GM21723 (cell line): ENCODE measurements around the gene ABLIM1.

ENCODE experiments used
- ATAC-seq: cut with Tn5 transposase; IDR thresholded peaks from one replicate; pipeline ENCODE4 v1.9.1; 2021; ENCODE audit warnings: mild to moderate bottlenecking, moderate library complexity; ENCODE audit not compliant: unreplicated experiment

Gene ABLIM1

DNA sequence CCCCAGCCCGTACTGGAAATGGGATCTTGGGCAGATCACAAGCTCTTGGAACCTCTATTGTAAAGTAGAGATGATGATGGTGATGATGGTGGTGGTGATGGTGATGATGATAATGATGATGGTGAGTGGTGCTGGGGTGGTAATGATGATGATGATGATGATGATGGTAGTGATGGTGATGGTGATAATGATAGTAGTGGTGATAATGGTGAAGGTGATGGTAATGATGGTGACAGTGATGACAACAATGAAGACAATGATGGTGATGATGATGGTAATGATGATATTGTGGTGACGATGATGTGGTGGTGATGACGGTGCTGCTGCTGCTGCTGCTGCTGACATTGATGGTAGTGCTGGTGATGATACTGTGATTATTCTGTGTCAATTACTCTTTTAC is 162.8 kb downstream of the ABLIM1 start:
- no peak for ATAC-seq

DNA sequence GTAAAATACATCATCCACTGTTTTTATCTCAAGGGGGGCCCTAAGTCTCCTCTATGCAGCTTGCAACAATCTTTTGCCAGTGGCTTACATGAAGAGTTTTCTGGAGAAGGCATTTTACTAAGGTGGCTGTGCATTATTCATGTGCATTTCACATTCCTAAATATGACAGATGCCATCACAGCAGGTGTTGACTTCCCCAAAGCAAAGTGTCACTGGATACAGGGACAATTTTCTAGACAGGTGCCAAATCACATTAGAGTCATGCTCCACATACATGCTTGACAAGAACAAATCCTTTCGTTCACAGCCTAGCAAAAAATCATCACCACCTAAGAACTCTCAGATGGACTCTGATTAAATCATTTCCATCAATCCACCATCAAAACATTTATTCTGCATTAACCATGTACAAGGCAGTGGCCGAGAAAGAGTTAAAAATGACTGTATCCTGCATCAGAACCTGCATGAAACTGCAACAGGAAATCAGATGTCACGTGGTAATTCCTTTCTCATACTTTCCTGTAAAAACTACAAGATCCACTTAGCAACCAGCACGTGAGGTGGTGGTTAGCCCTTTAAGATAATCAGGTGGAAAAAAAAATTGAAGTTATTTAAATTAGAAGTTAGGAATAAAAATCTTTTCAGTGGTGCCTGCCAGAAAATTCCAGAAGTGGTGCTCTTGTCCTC is 165.6 kb downstream of the ABLIM1 start:
- no peak for ATAC-seq

DNA sequence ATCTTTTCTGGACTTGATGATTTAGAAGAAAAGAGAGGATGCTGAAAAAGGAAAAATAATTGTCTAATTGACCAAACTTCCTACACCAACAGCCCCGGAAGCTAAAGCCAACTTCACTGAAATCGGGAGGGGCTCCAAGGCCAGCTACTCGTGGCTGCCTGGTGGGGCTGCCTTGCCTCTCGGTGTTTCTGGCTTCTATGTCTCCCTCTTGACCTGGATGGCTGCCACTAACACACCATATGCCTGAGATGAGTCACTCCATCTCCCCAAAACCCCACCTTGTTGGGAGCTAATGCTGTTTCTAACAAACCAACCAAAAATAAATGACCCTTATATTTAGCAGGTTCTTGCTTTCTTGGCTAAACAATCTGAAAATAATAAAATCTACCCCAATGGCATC is 166.1 kb downstream of the ABLIM1 start:
- ATAC-seq: no peak

DNA sequence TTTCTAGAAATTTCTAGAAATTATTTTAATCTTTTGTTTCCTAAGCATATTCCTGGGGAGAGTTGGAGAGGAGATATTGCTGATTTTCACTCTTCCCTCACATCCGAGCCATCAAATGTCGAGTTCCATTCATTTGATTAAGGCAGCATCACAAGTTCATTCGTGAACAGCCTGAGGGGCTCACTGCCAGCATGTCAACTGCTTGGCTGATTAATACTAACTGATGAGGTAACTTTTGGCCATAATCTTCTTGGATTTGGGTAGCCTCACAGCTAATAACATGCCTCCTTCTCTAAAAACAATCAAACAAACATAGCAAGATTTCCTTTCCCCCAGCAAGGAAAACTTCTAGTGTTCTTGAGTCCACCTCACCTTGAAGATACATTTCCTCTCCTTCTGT is 166.7 kb downstream of the ABLIM1 start:
- no peak for ATAC-seq

DNA sequence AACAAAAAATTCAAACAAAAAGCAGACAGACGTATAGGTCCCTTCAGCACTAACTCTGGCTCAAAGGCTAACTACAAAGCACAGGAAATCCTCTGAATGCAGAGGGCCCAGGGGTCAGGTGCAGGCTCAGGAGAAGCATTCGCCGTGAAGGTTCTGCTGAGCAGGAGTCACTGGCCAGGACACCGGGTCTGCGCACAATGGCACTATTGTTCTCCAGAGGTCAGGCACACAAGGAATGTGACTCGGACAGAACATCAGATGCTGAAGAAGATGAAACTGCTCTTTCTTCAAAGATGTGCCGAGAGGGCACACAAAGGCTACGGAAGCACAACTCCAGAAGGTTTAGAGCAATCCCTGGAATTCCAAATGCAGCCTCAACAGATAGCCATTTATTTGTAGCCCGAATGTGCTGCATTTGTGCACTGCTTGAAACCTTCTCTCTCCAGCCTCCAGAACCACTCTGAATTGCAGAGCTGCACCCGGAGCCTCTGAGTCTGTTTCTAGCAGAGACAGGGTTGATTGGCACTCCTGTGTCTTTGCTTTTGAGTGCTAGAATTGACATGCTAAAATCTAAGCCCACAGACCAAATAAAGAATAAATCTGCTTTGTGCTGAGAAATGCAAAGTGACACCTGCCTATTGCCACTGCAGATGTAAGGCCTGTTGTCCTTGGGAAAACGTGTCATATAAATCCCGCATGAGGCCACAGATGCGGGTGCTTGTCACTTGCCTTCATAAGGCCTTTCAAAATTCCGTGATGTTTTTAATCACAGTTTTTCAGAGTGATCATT is 168.4 kb downstream of the ABLIM1 start:
- no peak for ATAC-seq

DNA sequence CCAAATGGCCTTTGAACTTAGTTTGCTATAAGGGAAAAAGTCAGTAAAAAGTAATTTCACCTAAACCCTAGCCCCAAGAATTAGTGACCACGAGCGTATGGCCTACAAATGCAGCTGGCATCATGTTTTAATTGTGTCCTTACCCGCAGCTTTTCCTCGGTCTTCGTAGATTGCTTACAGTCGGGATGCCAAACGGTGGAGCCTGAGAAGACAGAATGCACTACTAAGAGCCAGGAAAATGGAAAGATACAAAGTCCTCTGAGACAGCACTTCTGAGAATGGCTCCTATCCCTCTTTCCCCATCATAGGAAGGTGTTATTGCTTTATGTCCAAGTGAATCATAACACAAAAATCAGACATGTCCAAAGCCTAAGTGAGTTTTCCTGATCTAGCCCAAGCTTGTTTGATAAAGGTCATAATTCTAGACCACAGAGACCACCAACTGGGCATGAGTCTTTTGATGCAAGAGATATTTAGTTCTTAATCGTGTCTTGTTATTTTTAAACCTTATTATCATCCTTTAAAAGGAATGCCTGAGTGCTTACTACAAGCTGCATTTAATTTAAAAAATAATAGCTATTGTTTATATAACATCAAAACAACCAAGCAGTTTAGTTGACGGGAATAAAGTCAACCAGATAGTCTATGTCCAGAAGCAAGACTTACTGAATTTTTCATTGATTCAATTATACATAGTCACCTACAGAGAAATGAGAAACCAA is 170.1 kb downstream of the ABLIM1 start:
- ATAC-seq: no peak

DNA sequence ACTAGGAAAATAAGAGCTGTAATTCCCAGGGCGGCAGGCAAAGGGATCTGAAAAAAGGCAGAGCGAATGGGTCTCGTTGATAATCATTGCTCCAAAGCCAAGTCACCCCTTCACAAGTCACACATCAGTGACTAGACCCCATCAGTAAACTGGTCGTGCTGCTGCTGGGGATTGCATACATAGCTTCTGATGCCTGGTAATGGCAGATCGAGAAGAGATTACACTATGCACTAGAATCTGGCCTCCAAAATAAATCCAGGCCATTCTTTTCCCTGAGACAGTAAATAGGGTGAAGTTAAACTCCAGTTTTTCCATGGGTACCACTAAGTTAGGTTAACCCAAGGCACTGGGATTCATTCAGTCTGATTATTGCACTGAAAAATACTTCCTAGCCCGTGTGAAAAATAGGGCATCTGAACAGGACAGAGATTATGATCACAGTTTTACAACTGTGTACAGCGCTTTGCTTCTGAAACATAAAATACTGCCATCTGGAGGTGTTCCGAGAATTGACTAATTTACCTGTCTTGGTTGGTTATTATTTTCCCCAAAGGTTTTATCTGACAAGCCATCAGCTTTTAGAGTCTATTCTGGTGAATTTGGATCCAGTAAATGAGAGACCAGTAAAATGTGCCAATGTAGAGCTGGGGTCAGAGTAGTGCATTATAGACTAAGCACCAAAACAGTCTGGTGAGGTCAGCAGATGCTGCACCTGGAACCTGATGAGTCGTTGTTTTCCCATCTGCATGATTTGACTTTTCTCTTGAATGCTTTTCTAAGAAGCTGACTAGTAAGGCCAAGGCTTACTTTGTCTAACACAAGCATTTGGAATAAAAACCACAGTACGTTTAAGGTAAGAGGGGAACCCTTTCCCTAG is 170.9 kb downstream of the ABLIM1 start:
- no peak for ATAC-seq

DNA sequence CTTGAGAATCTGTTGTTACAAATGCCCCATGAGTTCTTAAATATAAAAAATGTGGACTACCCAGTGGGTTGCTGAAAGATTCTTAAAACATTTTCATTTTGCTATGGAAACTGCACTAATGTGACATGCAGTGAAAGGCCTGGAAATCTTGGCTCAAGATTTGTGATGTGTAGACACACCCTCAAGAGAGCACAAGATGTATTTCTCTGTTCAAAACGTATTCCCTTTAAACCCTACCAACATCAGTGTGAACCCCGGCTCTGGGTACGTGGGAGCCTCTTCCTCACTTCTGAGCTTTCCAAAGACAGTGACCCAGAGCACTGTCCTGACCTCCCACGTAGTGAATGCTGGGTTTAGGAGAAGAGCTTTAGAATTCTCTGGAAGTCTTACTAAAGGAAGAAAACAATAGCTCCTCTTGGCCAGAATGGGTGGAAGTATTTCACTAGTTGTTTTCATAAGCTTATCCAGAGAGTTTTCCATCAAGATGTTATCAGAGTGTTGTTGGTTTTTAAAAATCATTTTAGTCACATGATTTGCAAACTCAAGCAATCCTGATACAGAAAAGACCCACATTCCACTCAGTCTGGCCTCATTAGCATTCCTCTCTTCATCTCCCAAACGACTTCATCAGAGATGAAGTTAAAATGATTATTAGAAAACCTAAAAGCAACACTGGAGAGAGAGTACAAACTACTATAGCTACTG is 172.2 kb downstream of the ABLIM1 start:
- ATAC-seq: no peak

DNA sequence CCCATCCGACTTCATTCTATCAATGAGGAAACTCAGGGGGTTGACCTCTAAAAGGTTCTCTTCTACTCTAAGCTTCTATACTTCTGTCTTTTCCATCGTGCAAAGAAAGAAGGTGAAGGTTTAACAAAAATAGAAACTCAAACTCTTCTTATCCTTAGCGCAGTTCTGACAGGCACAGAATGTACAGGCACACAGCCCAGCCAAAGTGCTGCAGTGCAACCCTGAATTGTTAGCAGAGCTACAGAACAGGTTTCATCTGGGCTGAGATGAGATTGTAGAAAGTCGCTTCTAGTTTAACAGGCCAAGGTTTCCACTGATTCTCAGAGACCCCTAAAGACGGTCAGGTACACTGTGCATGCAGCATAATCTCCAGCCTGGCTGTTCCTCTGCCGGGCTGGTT is 174.5 kb downstream of the ABLIM1 start:
- ATAC-seq: no peak

DNA sequence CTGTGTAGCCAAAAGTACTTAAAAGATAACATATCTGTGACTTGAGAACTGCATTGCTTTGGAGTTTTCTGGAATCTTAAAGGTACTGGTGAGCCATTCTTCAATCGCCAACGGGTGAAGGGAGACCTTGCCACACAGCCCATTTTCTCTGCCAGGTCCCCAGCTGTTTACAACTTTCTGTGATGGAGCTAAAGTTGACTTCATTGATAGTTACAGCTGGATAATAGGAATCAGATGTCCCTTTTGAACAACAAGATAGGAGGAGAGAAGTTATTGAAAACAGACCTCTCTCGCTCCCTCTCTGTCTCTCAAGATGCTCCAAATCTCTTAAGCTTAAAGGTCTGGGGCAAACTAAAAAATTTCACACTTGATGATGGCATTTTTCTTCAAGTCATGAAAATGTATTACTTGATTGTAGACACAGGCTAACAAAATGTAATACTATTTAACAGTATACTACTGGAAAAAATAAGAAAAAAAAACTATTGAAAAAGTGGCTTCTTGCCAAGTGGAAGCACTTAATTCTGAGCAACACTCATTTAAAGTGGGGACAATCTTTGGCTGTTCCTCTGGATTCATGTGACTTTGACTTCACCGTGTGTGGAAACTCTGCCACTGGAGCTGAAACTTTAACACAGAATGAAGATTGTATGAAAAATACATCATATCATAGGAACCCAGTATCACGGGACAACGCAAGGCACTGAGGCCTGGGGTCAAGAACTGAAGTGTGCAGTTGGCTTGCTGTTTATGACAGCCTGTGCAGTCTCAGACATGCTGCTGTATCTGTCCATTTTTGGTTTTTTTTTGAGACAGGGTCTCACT is 175.4 kb downstream of the ABLIM1 start:
- no peak for ATAC-seq

DNA sequence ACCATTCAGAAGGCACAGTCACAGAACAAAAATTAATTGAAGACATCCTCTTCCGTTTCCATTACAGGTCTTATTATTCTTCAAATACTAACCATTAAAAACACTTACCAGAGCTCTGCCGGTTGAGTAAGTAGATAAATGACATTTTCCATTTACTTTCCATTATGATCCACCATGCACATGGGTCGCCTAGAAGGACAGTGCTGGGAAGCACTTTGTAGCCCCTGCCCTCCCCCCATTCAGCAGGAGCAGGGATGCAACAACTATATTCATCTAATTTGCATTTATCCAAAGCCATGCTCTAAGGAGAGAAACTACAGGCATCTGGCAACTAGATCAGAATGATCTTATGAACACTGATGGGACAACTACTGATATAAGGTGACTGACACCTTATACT is 177.0 kb downstream of the ABLIM1 start:
- ATAC-seq: no peak

DNA sequence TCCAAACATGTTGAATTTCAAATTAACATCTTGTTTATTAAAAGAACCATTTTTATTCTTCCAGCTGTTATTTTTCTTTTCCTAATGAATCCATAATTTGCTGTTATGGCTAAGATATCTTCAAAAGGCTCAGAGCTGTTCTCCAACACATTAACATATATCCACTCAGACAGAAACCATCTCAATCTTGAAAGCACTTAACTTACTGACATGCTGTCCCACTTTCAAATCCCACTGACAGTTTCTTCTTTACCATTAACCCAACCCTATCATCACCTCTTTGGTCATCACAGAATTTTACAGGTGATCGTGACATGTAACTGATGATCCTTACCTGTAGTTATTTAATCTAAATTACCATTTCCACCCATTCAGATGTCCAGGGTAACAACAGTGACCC is 178.2 kb downstream of the ABLIM1 start:
- ATAC-seq: no peak

DNA sequence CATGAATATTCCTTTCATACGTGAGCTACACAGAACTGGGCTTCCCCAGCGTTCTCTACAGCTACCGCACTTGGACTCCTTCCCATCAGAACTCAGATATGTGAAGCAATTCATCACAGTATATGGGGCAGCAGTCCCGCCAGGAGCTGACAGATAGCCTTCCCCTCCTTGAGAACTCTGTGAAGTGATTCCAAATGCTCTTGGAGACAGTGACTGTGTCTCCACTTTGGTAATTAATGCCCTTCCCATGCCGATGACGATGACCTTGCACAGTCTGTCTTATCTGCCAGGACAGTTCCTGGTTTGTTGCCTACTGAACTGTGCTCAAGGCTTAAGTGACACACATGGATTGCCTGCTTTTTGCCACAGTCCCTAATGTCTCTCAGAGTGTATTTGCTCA is 178.8 kb downstream of the ABLIM1 start:
- ATAC-seq: no peak

DNA sequence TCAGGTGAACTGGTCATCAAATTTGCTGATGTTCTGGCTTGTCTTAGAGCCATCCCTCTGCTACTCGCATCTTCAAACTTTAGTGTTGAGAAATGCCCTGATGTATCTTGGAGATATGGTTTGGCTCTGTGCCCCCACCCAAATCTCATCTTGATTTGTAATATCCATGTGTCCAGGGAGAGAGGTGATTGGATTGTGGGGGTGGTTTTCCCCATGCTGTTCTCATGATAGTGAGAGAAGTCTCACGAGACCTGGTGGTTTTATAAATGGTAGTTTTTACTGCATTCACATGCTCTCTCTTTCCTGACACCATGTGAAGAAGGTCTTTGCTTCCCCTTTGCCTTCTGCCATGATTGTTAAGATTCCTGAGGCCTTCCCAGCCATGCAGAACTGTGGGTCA is 179.8 kb downstream of the ABLIM1 start:
- ATAC-seq: no peak

DNA sequence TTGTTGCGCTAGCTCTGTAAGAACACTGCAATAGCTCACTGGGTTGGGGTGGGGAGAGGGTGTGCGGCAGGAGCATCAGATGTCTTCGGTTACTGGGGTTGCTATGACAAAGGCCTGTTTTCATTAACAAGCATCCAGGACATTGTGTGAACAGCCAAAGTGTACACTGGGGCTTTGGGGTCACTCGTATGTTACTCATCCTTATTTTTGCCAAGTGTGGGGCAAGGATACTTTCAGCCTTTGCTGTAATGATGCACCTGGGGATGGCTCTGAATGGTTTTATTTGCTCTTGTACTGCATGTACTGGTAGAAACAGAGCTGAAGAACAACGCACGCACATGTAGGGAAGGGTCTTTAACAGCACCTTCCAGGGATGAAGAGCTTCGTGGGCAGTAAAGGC is 180.8 kb downstream of the ABLIM1 start:
- ATAC-seq: no peak

DNA sequence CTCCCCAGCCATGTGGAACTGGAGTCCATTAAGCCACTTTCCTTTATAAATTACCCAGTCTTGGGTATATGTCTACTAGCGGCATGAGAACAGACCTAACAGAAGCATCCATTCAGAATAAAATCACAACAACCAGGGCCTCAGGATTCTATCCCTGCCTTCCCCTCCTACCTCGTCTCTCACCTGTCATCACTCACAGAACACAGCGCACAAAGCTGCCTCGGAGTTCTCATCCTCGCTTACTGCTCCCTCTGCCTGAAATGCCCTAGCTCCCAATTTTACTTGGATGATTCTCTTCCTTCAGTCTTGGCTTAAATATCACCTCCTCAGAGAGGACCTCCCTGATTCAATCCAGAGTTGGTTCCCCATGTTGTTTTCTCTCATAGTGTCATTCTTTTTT is 183.1 kb downstream of the ABLIM1 start:
- ATAC-seq: no peak

DNA sequence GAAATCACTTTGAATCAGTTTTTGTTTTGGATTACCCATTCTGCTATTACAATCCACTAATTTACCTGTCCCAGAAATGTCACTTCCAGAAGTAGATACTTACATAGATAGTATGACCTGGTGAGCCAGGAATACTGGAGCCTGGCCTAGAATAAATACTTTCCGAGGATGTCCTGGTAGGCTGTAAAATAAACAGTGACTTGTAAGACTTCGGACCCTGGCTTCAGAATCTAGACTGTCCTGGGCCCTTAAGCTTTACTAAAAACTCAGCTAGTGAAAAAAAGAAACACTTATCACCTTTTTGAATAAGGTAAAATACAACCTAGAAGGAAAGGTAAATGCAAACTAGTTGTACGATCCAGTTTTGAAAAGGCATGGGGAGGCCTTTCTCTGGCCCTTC is 184.3 kb downstream of the ABLIM1 start:
- ATAC-seq: no peak

DNA sequence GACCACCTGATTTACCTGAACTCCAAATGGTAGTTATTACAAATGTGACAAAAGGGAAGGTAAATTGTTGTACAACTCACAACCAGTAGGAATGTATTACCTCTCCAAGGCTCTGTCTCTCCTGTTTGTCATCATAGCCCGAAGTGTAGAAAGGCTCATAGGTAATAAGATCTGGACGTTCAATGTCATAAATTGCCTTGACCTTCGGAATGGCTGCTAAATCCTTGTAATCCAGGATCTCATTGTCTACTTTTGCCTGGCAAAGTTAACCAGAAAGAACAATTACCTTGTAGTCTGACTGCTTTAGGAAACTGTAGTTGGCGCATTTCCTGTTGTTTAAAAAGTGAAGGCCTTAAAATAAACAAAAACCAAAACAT is 185.2 kb downstream of the ABLIM1 start:
- no peak for ATAC-seq
